HCT116 (cell line): Measurements from ENCODE around the gene H6PD. TPM values are rescaled to one million over a fixed set of nuclear protein-coding genes. Genes with fewer than 3 reads are reported as not detected.
A peak's percentile ranks its signal among the peaks of the same experiment; 100 is the strongest.

ENCODE experiments used
- ATAC-seq: fragments of 200-7000 bp; cut with Tn5 transposase; 2 replicates; pipeline ENCODE4 v1.9.1; 2020; ENCODE audit warnings: mild to moderate bottlenecking, moderate library complexity
- BruUV-seq: library from RNA; stranded (reverse); fragments of 400-500 nt; replicated peaks from 2 replicates; lab custom pipeline; 2021; lab: Mats Ljungman, UMichigan
- CTCF ChIA-PET: fragments of 300-600 bp; sonication (Branson Sonifier 250); formaldehyde crosslinking; loops from one replicate; lab custom pipeline; 2021; ENCODE audit warnings: antibody characterized with exemption; lab: Charles Lee
- POLR2A ChIA-PET: fragments of 300-600, 350-600 bp; sonication (Branson Sonifier 250); formaldehyde crosslinking; loops from one replicate; lab custom pipeline; 2021; ENCODE audit warnings: antibody characterized with exemption; lab: Charles Lee
- RAD21 ChIA-PET, 2 experiments: fragments of 300-600 bp; sonication (Branson Sonifier 250); formaldehyde crosslinking; loops; one replicate each; lab custom pipeline; 2023; ENCODE audit warnings: low total read pairs in 2 of 2; ENCODE audit not compliant: uncharacterized antibody in 2 of 2, unreplicated experiment in 2 of 2, low non-redundant PET in 1 of 2; lab: Charles Lee
- DNase-seq: peaks from one replicate; pipeline ENCODE4 v3.0.0-alpha.2; 2010; ENCODE audit warnings: low read depth, low spot score
- H2AFZ ChIP-seq: fragments of 200-600 bp; shearing (Covaris generic), sonication (generic); 2 replicates; pipeline ENCODE4 v1.6.1; 2017; ENCODE audit warnings: low read depth, mixed run types, mixed read lengths, antibody characterized with exemption, low read length; ENCODE audit not compliant: poor library complexity, severe bottlenecking
- H3K27ac ChIP-seq: 2 replicates; pipeline ENCODE4 v1.5.1; 2012; ENCODE audit warnings: low read depth, low read length
- H3K27me3 ChIP-seq: fragments of 200-600 bp; sonication (generic); 2 replicates; pipeline ENCODE4 v1.6.1; 2016; ENCODE audit warnings: mixed run types, low read length, mixed read lengths; ENCODE audit not compliant: insufficient read depth
- H3K36me3 ChIP-seq, 2 experiments: fragments of 200-500 bp in 1 of 2; fragments of 200-600 bp in 1 of 2; sonication (Bioruptor generic) in 1 of 2; sonication (generic) in 1 of 2; 2 replicates each; pipeline versions ENCODE4 v1.5.1 to v1.6.1; 2014 to 2016; ENCODE audit warnings: low read length in 2 of 2, inconsistent platforms in 1 of 2, mixed read lengths in 1 of 2, mixed run types in 1 of 2; ENCODE audit not compliant: insufficient read depth in 2 of 2, control insufficient read depth in 1 of 2
- H3K4me1 ChIP-seq, 2 experiments: fragments of 200-600 bp in 1 of 2; sonication (generic) in 1 of 2; 2 replicates each; pipeline versions ENCODE4 v1.5.1 to v1.6.1; 2012 to 2017; ENCODE audit warnings: low read length in 2 of 2, inconsistent platforms in 1 of 2, mild to moderate bottlenecking in 1 of 2, mixed read lengths in 1 of 2, mixed run types in 1 of 2, moderate library complexity in 1 of 2; ENCODE audit not compliant: insufficient read depth in 2 of 2, control insufficient read depth in 1 of 2
- H3K4me2 ChIP-seq: fragments of 200-600 bp; sonication (generic); 2 replicates; pipeline ENCODE4 v1.6.1; 2017; ENCODE audit warnings: mixed run types, low read length, mixed read lengths
- H3K4me3 ChIP-seq, 2 experiments: fragments of 200-600 bp in 1 of 2; sonication (generic) in 1 of 2; replicated peaks in 1 of 2; 2 replicates each; pipeline ENCODE4 v1.5.1; 2011 to 2016; ENCODE audit warnings: low read length in 2 of 2, control low read depth in 1 of 2, low read depth in 1 of 2, mild to moderate bottlenecking in 1 of 2, mixed read lengths in 1 of 2, mixed run types in 1 of 2
- H3K79me2 ChIP-seq: fragments of 200-600 bp; sonication (generic); 2 replicates; pipeline ENCODE4 v1.6.1; 2017; ENCODE audit warnings: mild to moderate bottlenecking, mixed run types, low read length, moderate library complexity, mixed read lengths; ENCODE audit not compliant: insufficient read depth
- H3K9ac ChIP-seq: fragments of 200-600 bp; sonication (generic); 2 replicates; pipeline ENCODE4 v1.6.1; 2016; ENCODE audit warnings: low read length, mixed read lengths
- H3K9me2 ChIP-seq: fragments of 200-600 bp; sonication (generic), shearing (Covaris generic); 2 replicates; pipeline ENCODE4 v1.6.1; 2017; ENCODE audit warnings: mixed run types, mild to moderate bottlenecking, moderate library complexity; ENCODE audit not compliant: insufficient read depth
- H3K9me3 ChIP-seq, 2 experiments: fragments of 200-500 bp in 1 of 2; fragments of 200-600 bp in 1 of 2; sonication (Bioruptor generic) in 1 of 2; sonication (generic) in 1 of 2; 2 replicates each; pipeline ENCODE4 v1.6.1; 2014 to 2017; ENCODE audit warnings: low read length in 2 of 2, mixed read lengths in 2 of 2, inconsistent platforms in 1 of 2, low read depth in 1 of 2, mild to moderate bottlenecking in 1 of 2, mixed run types in 1 of 2, moderate library complexity in 1 of 2; ENCODE audit not compliant: control insufficient read depth in 1 of 2, insufficient read depth in 1 of 2
- H4K20me1 ChIP-seq: fragments of 200-600 bp; sonication (generic), shearing (Covaris generic); 2 replicates; pipeline ENCODE4 v1.6.1; 2017; ENCODE audit warnings: mixed run types, mild to moderate bottlenecking, moderate library complexity; ENCODE audit not compliant: insufficient read depth
- CEBPB ChIP-seq: IDR thresholded peaks from 2 replicates; pipeline ENCODE4 v1.6.1; 2012; ENCODE audit warnings: low read depth
- EGR1 ChIP-seq: IDR thresholded peaks from 2 replicates; pipeline ENCODE4 v1.6.1; 2012; ENCODE audit warnings: low read depth
- EZH2phosphoT487 ChIP-seq: fragments of 200-600 bp; IDR thresholded peaks from 2 replicates; pipeline ENCODE4 v1.6.1; 2018; ENCODE audit warnings: antibody characterized with exemption, borderline replicate concordance
- POLR2A ChIP-seq: IDR thresholded peaks from 2 replicates; pipeline ENCODE4 v1.7.0; 2011; ENCODE audit warnings: borderline replicate concordance; ENCODE audit not compliant: insufficient read depth, insufficient read length; ENCODE audit errors: extremely low read depth
- YY1 ChIP-seq: IDR thresholded peaks from 2 replicates; pipeline ENCODE4 v1.6.1; 2011; ENCODE audit warnings: low read length, low read depth, moderate library complexity, mild to moderate bottlenecking; ENCODE audit not compliant: insufficient replicate concordance; ENCODE audit errors: extremely low read depth
- ZFX ChIP-seq: fragments of 450-650 bp; IDR thresholded peaks from 2 replicates; pipeline ENCODE4 v1.6.1; 2017
- intact Hi-C: fragments of 100-400 bp; cut with micrococcal nuclease; formaldehyde crosslinking; loops from 2 replicates; pipeline ENCODE4 v1.10.0; 2022
- total RNA-seq: library from RNA; stranded (reverse); gene quantifications from one replicate; pipeline ENCODE4 v1.2.1, GENCODE V29; 2021; ENCODE audit not compliant: unreplicated experiment
- TF ChIP-seq, protein P1 (sequence below): IDR thresholded peaks from 2 replicates; pipeline ENCODE4 v1.6.1; 2011; ENCODE audit warnings: mild to moderate bottlenecking, low read length, moderate library complexity; ENCODE audit not compliant: insufficient replicate concordance; ENCODE audit errors: extremely low read depth
- TF ChIP-seq, protein P2 (sequence below), 3 experiments: fragments of 200-600 bp in 1 of 3; sonication (generic) in 1 of 3; IDR thresholded peaks in 2 of 3; conservative IDR thresholded peaks in 1 of 3; 2 replicates each; pipeline ENCODE4 v1.5.1; 2012 to 2017; ENCODE audit warnings: low read depth in 2 of 3, low read length in 2 of 3, antibody characterized with exemption in 1 of 3, borderline replicate concordance in 1 of 3, control low read depth in 1 of 3, mild to moderate bottlenecking in 1 of 3, mixed read lengths in 1 of 3, mixed run types in 1 of 3, moderate library complexity in 1 of 3; ENCODE audit not compliant: insufficient read depth in 1 of 3
- TF ChIP-seq, protein P3 (sequence below): IDR thresholded peaks from 2 replicates; pipeline ENCODE4 v1.6.1; 2012

The H6PD gene
- total RNA-seq, 1 experiment from 2014 or later, result 16.2 TPM

DNA sequence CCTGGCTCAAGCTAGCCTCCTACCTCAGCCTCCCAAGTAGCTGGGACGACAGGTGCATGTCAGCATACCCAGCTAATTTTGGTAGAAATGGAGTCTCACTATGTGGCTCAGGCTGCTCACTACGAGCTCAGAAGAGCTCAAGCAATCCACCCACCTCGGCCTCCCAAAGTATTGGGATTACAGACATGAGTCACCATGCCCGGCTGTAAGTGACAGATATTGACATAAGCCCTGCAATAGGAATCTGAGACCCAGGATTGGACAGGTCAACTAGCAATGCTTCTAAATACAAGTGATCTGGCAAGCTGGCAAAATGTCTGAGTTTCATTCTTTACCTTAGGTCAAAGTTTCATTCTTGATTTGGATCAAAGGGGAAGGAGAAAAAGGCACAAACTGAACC is 40.5 kb upstream of the H6PD start:
- Histone ChIP-seq H4K20me1 (no peaks in the 10 kb centered on the region), H3K4me2 (peak overlapping the region; percentile 21; the same call in 1 of the 2 replicates), H2AFZ (no peak overlapping the region), H3K4me1 (peaks cover 2 to 15% of the 10 kb centered on the region in 2 experiments; a peak in 2 of 4 replicates), H3K27me3 (no peaks in the 10 kb centered on the region), H3K9ac (no peak overlapping the region), H3K79me2 (no peaks in the 10 kb centered on the region), H3K4me3 (no peak overlapping the region), H3K9me2 (no peaks in the 10 kb centered on the region), H3K36me3 (no peaks in the 10 kb centered on the region), H3K9me3 (no peaks in the 10 kb centered on the region), H3K27ac (no peak overlapping the region)
- ChIA-PET POLR2A (no interaction called here), RAD21 (interaction anchor here in 1 of 2 experiments (0.9 kb wide), 1 partner anchor 83 kb away, joined by 3 read pairs; no protein-coding TSS in a partner anchor), CTCF (interaction anchor here (1.0 to 1.3 kb wide), 4 partner anchors 12 to 83 kb away, joined by 3 to 9 read pairs (median 4); no protein-coding TSS in a partner anchor)
- BruUV-seq, result no TSS peak
- DNase-seq, result no peak
- intact Hi-C loops, result no loop called here
- TF ChIP-seq CEBPB (no peak), YY1 (no peak), POLR2A (no peak), EZH2phosphoT487 (no peak), ZFX (no peak), EGR1 (no peak)
- TF ChIP-seq, protein P1, sequence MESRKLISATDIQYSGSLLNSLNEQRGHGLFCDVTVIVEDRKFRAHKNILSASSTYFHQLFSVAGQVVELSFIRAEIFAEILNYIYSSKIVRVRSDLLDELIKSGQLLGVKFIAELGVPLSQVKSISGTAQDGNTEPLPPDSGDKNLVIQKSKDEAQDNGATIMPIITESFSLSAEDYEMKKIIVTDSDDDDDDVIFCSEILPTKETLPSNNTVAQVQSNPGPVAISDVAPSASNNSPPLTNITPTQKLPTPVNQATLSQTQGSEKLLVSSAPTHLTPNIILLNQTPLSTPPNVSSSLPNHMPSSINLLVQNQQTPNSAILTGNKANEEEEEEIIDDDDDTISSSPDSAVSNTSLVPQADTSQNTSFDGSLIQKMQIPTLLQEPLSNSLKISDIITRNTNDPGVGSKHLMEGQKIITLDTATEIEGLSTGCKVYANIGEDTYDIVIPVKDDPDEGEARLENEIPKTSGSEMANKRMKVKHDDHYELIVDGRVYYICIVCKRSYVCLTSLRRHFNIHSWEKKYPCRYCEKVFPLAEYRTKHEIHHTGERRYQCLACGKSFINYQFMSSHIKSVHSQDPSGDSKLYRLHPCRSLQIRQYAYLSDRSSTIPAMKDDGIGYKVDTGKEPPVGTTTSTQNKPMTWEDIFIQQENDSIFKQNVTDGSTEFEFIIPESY, result no peak
- TF ChIP-seq, protein P2, sequence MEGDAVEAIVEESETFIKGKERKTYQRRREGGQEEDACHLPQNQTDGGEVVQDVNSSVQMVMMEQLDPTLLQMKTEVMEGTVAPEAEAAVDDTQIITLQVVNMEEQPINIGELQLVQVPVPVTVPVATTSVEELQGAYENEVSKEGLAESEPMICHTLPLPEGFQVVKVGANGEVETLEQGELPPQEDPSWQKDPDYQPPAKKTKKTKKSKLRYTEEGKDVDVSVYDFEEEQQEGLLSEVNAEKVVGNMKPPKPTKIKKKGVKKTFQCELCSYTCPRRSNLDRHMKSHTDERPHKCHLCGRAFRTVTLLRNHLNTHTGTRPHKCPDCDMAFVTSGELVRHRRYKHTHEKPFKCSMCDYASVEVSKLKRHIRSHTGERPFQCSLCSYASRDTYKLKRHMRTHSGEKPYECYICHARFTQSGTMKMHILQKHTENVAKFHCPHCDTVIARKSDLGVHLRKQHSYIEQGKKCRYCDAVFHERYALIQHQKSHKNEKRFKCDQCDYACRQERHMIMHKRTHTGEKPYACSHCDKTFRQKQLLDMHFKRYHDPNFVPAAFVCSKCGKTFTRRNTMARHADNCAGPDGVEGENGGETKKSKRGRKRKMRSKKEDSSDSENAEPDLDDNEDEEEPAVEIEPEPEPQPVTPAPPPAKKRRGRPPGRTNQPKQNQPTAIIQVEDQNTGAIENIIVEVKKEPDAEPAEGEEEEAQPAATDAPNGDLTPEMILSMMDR (IDR thresholded peaks at IDR 0.05 in 2 of 3, conservative IDR thresholded peaks at IDR 0.05 in 1 of 3; ENCODE audit: borderline replicate concordance in 1 of 3, insufficient read depth in 1 of 3, low read depth in 2 of 3, low read length in 2 of 3), result no peak
- TF ChIP-seq, protein P3, sequence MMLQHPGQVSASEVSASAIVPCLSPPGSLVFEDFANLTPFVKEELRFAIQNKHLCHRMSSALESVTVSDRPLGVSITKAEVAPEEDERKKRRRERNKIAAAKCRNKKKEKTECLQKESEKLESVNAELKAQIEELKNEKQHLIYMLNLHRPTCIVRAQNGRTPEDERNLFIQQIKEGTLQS, result no peak
- no peak for ATAC-seq
